Left forelimb (tissue), 1 donor: ENCODE data around the gene DCAF12.
"Not testable (repeated sequence)": the region's sequence is repeated elsewhere in the genome, so short reads cannot be mapped to it uniquely, and the experiment has no call there.

Source experiments
- DNase-seq: peaks from one replicate; pipeline ENCODE4 v3.0.0-alpha.2; 2018; ENCODE audit warnings: low spot score

Gene DCAF12

DNA sequence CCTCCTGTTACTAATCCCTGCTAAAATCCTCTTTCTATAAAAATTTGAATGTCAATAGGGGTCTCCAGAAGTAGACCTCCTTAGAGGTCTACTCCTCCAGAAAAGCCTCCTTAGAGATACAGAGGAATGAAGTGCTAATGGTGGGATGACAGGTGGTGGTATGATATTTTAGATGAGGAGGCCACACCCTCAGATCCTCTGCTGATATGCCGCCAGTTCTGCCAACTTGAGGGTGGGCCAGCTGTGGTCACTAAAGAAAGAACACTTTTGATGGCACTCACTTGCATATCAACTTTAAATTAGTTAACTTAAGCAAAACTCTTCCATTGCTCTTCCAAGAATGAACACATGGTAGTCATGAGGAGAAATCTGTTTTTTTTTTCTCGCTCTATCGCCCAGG lies 61.0 kb downstream of the DCAF12 start:
- DNase-seq, result no peak

DNA sequence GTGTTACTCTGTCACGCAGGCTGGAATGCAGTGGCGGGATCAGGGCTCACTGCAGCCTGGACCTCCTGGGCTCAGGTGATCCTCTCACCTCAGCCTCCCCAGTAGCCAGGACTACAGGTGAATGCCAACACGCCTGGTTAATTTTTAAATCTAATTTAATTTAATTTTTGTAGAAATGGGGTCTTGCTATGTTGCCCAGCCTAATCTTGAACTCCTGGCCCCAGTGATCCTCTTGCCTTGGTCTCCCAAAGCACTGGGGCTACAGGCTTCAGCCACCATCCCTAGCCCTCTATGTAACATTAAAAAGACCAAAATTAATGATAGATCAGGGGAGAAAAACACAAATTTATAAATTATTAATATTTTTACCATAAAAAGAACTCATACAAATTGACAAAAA lies 66.5 kb downstream of the DCAF12 start:
- no peak for DNase-seq

DNA sequence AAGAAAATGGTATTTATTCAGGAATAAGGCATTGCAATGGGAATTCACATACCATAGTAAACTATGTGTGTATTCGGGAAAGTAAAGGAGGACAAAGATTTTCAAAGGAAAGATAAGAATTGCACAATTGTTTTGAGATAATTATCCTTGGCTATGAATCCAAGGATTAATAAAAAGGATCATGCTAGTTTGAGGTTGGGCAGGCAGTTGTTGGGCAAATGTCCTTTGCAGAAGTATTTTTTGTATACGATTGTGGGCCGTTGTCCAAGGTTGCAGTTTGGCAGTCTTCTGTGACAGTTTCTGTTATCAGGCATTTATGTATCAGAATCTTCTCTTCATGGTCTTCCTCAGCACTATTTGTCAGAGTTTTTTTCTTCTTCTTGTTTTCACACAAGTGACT lies 67.2 kb downstream of the DCAF12 start:
- no peak for DNase-seq

DNA sequence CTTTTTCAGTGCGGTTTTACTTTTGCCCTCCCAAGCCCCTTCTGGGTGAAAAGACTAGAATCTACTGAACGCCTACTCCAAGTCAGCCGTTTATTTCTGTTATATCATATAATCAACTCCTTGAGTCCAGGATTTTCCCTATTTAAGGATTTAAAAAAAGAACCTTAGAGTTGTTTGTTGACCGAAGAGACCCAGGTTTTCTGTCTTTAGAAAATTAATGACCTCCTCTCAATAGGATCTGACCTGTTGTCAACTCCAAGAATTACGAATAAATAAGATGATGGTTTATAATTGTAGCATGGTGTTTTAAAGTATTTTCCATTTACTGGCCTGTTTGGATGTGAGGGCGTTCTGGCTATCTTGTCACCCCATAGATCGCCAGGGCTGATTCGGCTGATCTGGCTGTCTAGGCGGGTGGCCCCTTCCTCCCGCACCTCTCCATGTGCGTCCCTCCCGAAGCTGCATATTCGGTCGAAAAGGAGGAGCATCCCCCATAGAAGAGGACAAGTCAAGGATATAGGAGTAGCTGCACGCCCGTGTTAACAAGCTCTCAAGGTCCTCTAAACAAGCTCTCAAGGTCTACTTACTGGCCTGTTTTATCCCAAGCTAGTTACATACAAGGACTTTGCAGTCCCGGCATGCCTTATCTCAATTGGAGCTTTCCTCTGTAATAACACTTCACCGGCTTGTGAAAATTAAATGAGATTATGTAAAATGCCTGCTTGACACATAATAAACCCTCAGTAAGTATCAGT lies 76.7 kb downstream of the DCAF12 start:
- DNase-seq, result no peak

DNA sequence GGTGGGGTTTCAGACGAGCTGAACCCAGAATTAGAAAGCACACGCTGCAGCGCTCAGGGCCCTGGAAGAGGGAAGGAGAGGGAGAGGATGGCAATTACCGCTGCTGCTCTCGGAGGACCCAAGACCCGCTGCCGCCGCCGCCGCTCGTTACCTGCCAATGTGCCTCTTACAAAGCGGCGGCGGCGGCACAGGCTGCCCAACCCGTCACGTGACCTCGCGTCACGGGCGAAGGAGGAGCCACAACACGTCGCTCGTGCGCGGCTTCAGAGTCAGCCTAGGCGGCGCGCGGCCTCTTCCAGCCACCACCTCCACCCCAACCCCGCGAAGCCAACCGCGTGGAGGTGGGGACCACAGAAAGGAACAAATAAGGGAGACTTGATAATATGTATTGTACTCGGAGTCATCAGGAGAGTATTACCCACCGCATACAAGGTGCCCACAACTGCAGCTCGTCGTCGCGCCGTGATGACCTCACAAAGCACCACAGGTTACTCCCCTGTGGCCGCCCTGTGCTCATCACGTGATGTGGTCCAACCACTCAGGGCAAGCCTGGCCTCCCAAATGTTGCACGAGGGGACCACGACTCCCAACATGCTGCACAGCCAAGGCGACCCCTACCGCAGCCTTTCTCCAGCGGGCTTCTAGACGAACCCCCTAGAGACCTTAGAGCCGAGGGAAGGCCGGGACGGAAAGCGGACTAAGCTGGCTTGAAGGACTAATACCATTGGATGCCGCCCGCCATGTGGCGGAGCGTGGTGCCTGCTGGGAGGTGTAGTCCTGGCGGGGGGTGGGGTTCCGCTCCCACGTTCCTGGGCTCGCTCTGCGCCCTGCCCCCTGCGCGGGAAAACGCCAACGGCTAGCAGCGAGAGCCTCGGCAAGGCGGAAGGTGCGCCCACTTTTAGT lies 77.5 kb downstream of the DCAF12 start, which contains the start of gene UBAP2:
Gene UBAP2, minus strand, starts transcription at position 161 of the 903 bp plus-strand sequence. CDS start 31,739 bp downstream, outside the sequence.
- peak; percentile 99 for DNase-seq

DNA sequence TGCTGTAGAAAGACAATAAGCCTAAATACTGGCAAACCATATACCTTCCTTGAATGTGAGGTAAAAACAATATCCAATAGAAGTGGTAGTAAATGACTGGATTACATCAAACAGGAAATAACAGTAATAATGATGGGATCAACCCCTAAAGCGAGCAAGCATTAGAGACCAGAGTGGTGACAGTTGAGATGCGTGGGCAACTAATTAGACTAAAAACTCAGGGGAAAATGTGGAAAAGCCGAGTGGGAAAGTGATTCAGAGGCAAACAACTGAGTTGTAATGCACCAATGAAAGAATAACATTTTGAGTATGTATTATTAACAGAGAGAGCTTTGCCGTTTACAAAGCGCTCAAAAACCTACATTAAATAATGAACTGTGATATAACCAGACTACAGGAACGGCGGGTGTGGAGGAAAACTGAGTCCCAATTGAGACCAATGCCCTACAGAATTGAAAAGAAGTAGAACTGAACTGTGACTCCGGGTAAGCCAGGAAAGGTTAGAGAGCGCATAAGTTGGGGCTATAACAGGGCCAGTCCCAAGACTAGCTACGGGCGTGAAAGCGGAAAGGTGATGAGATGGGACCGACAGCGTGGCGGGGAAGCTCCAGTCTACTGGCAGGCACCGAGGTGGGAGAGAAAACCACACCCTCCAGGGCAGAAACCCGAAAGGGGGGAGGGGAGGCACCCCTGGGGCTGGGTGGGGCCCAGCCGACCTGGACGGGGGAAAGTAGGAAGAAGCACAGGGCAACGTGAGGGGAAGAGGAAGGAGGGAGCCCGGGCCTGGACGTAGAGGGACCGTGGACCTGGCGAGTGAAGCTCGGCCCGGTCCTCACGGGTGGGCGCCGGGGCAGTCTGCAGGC lies 78.4 kb downstream of the DCAF12 start:
- peak; percentile 64 for DNase-seq

DNA sequence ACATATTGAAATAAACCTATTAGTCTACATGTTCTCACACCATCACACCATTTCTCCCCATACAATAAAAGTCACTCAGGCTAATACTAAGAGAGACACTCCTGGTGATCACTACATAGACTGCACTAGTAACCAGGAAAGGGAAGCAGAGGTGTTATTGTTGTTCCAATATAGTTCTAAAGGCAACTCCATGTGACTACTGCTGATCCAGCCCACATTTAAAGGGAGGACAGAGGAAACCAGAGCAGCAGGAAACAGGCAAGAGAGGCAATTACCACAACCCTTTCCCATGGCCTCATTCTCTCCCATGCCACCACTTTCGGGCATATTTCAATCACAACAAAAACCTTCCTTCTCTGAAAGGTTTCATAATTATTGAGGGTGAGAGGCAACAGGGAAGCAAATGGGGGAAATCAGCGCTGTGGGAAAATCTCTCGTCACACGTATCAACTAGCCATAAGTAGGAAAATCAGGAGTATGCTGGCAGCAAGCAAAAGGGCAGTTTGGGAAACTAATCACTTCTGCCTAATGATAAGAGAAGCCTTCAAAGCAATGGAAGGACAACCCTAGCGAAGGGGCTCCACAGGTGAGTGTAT lies 79.6 kb downstream of the DCAF12 start:
- no peak for DNase-seq

DNA sequence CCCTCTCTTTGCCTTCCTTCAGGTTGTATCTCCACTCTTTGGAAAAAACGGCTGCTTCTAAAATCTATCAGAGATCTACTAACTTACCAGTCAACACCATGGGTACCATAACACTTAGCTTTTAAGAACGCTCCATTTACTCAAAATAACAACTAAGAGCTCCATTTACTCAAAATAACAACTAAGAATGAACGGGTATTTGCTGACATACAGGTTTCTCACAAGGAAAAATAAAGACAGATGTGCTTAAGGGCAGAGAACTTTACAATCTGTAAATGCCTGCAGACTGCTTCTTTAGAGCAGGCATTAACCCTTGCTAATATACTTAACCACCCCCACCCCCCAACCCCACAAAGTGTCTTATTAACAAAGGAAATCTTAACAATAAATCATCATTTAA lies 80.6 kb downstream of the DCAF12 start:
- DNase-seq, result no peak

DNA sequence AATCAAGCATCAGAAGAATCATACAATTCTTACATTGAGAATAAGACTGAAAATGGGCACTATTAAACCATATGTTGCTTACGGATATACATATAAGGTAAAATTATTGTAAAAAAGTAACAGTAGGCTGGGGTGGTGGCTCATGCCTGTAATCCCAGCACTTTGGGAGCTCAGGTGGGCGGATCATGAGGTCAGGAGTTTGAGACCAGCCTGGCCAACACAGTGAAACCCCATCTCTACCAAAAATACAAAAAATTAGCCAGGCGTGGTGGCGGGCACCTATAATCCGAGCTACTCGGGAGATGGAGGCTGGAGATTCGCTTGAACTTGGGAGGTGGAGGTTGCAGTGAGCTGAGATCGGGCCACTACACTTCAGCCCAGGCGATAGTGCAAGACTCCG lies 84.4 kb downstream of the DCAF12 start:
- not testable (repeated sequence) for DNase-seq

DNA sequence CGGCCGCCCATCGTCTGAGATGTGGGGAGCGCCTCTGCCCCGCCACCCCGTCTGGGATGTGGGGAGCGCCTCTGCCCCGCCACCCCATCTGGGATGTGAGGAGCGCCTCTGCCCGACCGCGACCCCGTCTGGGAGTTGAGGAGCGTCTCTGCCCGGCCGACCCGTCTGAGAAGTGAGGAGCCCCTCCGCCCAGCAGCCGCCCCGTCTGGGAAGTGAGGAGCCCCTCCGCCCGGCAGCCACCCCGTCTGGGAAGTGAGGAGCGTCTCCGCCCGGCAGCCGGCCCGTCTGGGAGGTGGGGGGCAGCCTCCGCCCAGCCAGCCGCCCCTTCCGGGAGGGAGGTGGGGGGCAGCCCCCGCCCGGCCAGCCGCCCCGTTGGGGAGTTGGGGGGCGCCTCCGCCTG lies 87.6 kb downstream of the DCAF12 start:
- not testable (repeated sequence) for DNase-seq

DNA sequence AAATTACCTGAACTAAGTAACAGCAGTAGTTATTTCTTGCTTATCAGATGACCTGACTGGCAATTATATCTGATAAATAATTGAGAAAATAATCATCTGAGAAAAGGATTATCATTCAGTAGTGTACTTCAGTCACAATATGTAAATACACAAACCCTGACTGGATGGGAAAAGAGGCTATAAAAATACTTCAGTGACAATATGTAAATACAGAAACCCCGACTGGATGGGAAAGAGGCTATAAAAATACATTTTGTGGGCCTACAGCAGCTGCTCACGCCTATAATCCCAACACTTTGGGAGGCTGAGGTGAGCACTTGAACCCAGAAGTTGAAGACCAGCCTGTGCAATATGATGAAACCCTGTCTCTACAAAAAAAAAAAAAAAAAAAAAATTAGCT lies 88.9 kb downstream of the DCAF12 start:
- DNase-seq, result no peak

DNA sequence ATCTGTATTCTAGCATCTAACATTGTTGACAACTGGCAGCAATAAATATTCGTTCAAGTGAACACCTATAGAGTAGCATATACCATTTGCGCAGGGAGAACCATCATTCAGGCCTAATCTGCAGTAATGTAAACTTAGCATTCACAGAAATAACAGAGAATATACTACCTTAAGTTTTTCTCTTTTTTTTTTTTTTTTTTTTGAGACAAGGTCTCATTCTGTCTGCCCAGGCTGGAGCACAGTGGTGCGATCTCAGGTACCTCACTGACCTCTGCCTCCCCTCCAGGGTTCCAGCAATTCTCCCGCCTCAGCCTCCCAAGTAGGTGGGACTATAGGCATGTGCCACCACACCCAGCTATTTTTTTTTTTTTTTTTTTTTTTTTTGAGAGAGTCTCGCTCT lies 89.9 kb downstream of the DCAF12 start:
- DNase-seq, result no peak
